HL-60 (cell line): ENCODE measurements around the gene AGRN.
"Not testable (repeated sequence)": the region's sequence is repeated elsewhere in the genome, so short reads cannot be mapped to it uniquely, and the experiment has no call there.

ENCODE experiments used
- DNase-seq, 2 experiments: peaks; one replicate each; pipeline ENCODE4 v3.0.0-alpha.2; 2010 to 2020; ENCODE audit warnings: low read depth in 1 of 2, low spot score in 1 of 2
- H3K27ac ChIP-seq: fragments of 250-450 bp; sonication (Bioruptor Pico); replicated peaks from 2 replicates; pipeline ENCODE4 v1.5.1; 2020; ENCODE audit warnings: mild to moderate bottlenecking, moderate library complexity
- H3K27me3 ChIP-seq: fragments of 250-450 bp; sonication (Bioruptor Pico); 2 replicates; pipeline ENCODE4 v1.5.1; 2021; ENCODE audit warnings: mild to moderate bottlenecking, moderate library complexity; ENCODE audit not compliant: insufficient read depth, poor library complexity, severe bottlenecking
- H3K4me3 ChIP-seq: replicated peaks from 2 replicates; pipeline ENCODE4 v1.5.1; 2011; ENCODE audit warnings: mild to moderate bottlenecking, control low read depth, low read length; ENCODE audit not compliant: insufficient read depth
- CTCF ChIP-seq: IDR thresholded peaks from one replicate; pipeline ENCODE4 v1.5.1; 2011; ENCODE audit warnings: low read length, control low read depth, inconsistent platforms; ENCODE audit not compliant: insufficient read depth
- GABPA ChIP-seq: IDR thresholded peaks from 2 replicates; pipeline ENCODE4 v1.6.1; 2012; ENCODE audit warnings: low read depth
- POLR2AphosphoS5 ChIP-seq: IDR thresholded peaks from 2 replicates; pipeline ENCODE4 v1.6.1; 2012; ENCODE audit warnings: low read depth
- REST ChIP-seq: IDR thresholded peaks from 2 replicates; pipeline ENCODE4 v1.6.1; 2012; ENCODE audit warnings: low read depth; ENCODE audit not compliant: insufficient replicate concordance
- SPI1 ChIP-seq: IDR thresholded peaks from 2 replicates; pipeline ENCODE4 v1.6.1; 2012; ENCODE audit warnings: low read depth, mild to moderate bottlenecking, borderline replicate concordance

AGRN gene

GRCh38 chr1:975896-976683 lies 43.8 kb upstream of the AGRN start:
- TF ChIP-seq POLR2AphosphoS5 (no peak), CTCF (peak; percentile 22)
- peak in 1 of 2 experiments; percentile 68 for DNase-seq
- no peak overlapping the region for H3K27ac ChIP-seq
- H3K27me3 ChIP-seq = peaks cover 27% of the 10 kb centered on the region
- H3K4me3 ChIP-seq = no peak overlapping the region

- not testable (repeated sequence) for H3K27ac ChIP-seq, DNase-seq, H3K4me3 ChIP-seq
- H3K27me3 ChIP-seq = peaks cover 21% of the 10 kb centered on the region
Measured at GRCh38 chr1:976791-977190, 43.1 kb upstream of the AGRN start.

- Histone ChIP-seq H3K27me3 (peaks cover 25% of the 10 kb centered on the region), H3K27ac (no peak overlapping the region), H3K4me3 (no peak overlapping the region)
- no peak for TF ChIP-seq POLR2AphosphoS5
- no peak for TF ChIP-seq GABPA
- TF ChIP-seq CTCF = no peak
- no peak for TF ChIP-seq REST
- no peak for TF ChIP-seq SPI1
- no peak for DNase-seq
Measured at GRCh38 chr1:978069-978834, 41.7 kb upstream of the AGRN start.

GRCh38 chr1:978835-979743 lies 40.8 kb upstream of the AGRN start:
- no peak for TF ChIP-seq SPI1
- TF ChIP-seq POLR2AphosphoS5 = no peak
- TF ChIP-seq REST = no peak
- DNase-seq = no peak
- Histone ChIP-seq H3K27me3 (peaks cover 30% of the 10 kb centered on the region), H3K27ac (no peak overlapping the region), H3K4me3 (no peak overlapping the region)
